Measurements from ENCODE around the gene WDFY4.
A peak's percentile ranks its signal among the peaks of the same experiment; 100 is the strongest.

Gene WDFY4

DNA sequence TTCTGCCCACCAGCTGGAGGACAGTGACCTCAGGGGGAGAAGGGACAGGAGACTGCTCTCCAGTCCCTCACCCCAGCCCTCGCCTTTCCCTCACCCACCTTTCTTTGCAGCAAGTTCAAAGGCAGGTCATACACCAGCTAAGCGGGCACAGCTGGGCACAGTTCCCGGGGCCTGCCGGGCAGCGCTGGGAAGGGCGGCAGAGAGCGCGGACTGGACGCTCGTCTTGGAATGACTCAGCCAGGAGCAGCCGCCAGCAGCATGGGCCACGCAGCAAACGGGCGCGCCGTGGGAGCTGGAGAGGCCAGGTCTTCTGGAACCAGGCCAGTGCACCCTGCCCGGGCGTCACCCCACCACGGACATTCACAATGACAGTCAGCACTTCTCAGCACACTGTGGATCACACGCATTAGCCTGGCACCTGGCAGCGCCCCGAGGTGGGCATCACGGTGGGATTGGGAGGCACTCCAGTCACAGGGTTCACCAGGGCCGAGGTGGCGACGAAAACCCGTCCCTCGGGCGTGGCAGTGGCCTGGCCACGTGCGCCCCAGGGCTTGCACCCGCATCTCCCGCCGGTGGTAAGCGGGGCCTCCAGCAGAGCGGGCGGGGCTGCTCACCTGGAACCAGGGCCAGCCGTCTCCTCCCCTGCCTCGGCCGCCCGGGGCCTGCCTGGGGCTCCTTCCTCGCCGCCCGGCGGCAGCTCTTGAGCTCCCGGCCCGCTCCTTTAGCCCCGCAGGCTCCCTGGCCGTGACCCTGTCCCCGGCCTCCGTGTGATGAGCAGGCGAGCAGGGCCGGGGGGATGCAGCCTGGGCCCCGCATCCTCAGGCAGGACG lies 29.0 kb upstream of the WDFY4 start:
- no peak for DNase-seq

DNA sequence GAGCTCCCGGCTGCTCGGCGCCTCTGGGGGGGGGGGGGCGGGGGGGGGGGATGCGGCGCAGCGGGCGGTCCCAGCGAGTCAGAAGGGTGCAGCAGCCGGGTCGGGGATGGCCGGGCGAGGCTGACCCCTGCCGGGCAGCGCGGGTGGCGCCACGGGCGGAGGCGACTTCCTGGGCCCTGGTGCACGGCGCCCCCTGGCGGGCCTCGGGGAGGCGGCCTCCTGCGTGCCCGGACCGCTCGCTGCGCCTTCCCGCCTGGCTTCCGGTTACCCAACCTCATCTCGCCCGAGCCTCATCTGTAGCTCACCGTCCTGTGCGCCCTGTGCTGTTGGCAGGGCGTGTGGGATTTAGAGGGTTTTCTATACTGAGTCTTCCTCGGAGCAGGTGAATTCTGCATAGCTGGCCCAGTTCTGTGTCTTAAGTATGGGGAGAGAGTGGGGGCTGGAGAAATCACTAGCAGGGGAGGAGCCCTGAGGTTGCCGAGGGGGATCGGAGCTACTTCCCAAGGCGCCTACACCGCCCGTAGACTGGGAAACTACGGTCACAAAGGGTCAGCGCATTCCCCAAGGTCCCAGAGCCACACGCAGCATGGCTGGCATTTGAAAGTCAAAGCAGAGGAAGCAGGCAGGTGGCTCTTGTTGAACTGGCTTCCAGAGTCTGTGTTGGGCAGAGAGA lies 28.3 kb upstream of the WDFY4 start:
- peak; percentile 83 to 88 for DNase-seq

DNA sequence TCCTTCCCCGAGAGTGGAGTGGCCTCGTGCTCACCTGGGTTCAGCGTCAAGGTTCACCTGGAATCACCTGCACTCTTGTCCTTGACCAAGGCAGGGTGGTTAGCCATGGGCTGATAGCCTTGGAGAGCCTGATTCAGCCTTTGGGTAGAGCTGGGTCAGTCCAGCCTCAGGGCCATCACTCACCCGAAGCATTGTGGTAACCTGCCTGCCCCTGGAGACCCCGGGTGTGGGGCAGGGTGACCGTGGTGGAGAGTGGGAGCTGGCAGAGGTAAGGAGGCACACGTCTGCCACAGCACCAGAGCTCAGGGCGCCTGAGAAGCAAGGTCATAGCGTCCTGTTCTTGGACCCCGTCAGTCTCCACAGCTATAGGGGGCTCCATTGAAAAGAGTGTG lies 27.8 kb upstream of the WDFY4 start:
- DNase-seq, result no peak

DNA sequence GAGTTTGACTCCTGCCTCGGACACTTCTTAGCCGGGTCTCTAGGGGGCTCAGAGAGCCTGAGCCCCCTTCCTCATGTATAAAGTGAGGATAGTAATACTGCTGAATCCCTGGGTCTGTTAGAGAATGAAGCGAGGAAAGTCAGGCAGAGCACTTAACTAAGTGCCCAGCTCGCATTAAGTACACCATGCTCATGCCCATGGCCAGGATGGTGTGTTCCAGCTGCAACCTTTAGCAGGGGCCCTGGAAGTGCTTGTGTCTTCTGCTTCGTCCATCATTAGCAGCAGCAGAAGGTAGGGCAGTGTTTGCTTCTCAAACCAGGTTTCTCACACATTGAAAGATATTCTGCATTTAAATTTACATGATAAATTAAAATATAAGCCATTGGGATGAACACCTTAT lies 27.3 kb upstream of the WDFY4 start:
- DNase-seq, result no peak

DNA sequence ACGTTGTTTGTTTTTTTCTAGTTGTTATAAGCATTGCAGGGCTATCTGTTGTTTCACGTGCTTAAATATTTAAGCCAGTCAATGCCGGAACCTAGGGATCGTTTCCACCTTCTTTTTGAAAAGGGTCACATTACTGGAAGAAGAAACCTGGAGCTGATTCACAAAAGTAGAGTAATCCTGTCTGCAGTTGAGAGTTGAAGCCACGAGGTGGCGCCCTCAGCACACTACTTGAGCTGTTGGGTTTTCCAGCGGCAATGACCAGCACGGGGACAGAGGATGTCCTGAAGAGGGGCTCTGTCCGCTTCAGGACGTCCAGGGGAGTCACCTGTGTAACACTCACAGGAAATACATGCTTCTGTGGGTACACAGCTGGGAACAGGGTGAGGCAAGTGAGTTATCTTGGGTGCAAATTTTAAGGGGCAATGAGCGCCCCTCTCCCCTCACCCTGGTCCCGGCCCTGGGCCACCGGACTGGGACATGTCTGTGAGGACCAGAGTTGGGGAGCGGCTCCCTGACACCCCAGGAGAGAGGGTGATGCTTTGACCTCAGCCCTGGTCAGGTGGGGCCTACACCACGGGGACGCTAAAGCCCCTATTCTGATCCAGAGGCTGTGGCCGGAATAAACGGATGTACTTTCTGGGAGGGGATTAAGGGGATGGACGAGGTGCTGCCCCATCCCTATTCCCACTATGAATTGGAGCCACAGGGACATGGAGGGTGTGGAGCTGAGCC lies 26.3 kb upstream of the WDFY4 start:
- peak; percentile 56 to 61 for DNase-seq

DNA sequence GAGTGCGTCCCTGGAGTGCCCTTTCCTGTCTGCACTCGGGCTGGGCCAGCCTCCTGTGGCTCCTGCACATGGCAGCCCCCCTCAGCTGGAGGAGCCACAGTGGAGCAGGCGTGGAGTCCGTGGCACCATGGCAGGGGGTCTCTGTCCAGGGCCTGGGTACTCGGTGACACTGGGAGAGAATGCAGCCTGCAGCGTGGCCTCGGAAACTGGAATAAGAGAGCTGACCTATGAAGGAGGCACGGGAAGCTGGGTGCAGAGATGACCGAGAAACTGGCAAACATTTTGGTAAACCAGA lies 25.8 kb upstream of the WDFY4 start:
- no peak for DNase-seq

DNA sequence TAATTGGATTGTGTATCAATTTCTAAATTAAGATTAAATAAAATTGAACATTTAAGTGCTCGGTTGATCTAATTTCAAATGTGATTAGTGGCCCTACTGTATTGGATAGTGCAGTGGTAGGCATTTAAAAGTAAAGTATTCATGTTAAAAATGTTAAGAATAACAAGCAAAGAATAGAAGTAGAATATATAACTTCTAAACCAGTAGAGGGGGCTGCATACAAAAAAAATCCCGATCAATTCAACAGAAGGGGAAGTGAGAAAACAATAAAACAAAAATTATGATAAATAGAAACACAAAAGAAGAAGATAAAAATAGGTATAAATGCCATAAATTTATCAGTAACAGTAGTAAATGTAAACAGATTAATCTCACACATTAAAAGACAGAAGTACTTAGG lies 24.9 kb upstream of the WDFY4 start:
- DNase-seq, result no peak

DNA sequence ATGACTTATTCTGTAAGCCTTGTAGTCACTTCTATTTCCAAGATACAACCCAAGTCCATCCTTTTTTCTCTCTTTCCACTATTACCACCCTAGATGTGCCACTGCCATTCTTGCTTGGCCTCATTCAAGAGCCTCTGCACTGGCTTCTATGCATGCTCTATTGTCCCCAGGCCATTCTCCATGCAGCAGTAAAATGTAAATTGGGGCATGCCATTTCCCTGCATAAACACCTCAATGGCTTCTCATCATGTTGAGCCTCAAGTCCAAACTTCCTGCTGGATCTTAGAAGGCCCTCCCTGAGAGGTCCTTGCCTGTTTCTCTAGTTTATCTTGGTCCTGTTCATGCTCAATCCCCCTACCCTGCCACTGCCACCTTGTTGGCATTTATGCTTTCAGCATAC lies 23.2 kb upstream of the WDFY4 start:
- no peak for DNase-seq

DNA sequence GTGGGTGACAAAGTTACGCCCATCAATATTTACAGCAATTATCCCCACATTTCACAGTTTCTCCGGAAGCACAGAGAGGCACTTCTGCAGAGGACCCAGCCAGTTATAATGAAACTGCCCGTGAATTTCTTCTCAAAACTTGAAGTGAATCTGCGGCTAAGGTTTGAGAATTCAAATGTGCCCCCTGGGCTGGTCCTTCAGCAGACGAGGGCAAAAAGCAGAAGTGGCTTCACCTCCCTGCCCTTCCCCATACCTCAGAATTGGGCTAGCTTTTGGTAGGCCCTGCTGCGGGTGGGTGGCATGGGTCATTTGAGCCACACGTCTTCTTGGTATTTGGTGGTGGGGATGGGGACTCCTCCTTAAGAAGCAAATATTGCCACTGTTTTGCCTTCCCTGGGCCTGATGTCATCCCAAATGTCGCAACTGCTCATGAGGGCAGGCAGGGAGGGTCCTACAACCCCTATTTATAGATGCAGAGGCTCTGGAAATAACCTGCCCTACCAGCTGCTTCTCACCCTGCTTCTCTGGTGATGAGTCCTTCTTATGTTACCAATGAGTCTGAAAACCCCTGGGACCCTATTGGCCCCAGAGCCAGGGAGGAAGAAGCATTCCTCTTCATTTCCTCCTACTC lies 16.6 kb upstream of the WDFY4 start:
- DNase-seq, result peak; percentile 12 to 73

DNA sequence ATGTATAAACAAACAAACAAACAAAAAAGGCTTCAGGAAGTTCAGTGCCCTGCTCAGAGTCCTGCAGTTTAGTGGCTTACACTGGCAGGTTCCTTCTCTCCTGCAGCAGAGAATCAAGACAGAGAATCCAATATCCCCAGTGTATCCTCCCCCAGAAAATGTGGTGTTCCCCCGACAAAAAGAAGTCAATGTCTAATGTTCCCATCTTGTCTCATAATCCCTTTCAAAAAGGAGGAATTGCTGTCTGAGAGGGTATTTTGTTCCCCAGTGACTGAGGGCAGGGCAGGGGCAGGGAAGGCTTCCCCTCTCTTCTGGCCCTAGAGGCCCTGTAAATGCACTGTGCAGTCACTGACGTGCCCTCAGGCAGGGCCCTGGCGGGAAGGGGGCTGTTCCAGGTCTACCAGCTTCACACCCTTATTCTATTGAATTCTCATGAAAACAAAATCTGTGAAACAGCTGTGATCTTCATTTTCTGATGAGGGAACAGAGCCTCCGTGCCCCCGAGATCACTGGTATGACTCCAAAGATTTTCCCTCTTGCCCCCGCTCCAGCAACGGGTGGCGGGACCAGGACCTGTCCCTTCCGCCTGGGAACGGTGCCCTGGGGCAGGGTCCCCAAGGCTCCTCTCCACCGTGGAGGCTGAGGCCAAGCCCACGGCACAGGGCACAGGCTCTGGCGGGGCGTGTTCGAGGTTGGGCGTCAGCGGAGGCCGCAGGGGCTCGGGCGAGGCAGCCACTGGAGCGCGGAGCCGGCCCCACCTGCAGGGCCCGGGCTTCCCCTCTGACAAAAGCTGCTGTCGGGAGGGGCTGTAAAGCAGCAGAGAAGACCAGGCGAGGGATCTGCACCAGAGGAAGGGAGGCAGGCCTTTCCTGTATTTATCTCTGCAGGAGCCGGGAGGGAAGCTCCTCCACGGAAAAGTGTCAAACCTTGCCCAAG lies 13.4 kb upstream of the WDFY4 start:
- peak in 1 of 2 donors; percentile 82 for DNase-seq

DNA sequence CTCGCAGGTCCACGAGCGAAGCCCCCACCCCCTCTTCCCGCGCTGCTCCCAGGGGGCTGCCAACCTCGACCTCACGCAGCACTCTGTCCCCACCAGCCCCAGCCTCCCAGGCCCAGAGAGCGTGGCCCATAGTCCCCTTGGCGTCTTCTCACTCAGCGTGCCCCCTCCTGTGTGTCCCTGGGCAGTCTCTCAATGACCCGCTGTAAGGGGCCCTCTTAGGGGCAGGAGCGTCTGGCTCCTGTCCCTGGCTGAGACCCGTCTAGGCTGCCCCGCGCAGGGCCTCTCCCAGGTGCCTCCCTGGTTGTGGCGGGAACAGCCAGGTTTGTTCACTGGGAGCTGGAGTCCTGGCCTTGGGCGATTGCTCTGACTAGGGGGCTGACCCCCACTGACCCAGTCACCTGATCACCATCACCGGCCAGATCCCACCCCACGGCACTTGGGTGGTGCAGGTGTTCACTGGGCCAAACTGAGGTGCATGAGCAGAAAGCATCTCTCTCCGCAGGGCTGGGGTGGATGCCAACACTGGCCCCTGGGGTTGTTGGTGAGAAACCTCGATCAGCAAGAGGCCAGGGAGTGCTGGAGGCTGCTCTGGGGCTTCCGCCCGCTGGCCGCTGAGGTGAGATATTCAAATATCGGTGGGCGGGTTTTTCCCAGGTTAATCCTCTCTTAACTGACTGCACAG lies 12.6 kb upstream of the WDFY4 start:
- DNase-seq, result peak in 1 of 2 donors; percentile 62

DNA sequence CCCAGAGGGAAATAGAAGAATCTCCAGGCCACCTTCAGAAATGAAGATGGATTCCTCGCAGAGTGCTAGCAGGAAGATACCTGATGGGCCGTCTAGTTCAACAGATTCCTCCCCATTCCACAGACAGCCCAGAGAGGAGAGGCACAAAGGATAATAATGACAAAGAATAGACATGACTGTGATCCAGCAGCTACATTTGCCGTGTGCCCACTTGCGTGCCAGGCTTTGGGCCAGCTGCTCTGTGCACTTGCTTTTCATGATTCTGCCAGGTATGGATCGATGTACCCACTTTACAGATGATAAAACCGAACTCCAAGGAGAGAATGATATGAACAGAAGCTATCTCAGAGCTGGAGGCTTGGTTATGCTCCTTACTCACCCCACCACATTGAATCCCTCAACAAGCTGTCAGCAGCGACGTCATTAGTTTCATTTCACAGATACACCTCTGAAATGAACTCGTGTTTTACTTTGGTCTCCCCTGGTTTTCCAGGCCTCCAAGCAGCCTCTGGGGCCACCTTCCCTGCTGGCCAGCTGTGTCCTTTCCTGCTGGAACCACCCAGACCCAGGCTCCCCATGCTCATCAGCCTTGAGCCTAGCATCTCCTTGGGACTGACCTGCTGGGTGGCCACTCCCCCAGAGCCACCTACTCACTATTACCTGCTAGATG lies 11.9 kb upstream of the WDFY4 start:
- peak in 1 of 2 donors; percentile 37 for DNase-seq

DNA sequence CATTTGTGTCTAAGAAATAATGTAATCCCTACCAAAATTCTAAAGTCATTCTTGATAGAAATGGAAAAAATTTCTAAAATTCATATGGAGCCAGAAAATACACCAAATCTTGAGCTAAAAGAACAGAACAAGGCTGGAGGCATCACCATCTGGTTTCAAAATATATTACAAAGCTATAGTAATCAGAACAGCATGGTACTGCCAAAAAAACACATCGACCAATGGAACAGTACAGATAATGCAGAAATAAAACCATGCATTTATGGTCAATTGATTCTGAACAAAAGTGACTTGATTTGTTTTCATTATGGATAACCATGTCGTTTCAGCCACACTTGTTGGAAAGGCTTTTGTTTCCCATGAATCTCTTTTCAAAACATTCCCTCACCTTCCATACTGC lies 7.0 kb upstream of the WDFY4 start:
- DNase-seq, result no peak

DNA sequence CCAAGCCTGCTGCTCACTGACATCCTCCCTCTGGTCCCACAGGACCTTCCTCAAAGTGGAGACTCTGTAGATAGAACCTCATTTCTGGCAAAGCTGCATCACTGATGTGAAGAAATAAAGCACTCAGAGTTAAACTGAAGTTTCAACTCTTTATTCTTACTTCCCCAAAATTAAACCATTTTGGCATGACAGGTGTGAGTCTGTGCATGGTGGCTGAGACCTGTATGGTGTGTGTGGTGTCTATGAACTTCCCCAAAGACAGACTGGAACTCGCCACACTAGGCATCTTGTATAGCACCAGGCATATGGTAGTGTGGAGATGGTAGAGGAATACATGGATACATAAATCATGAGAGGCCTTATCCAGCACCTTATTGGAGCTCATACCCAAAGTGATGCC lies 6.6 kb upstream of the WDFY4 start:
- DNase-seq, result no peak

DNA sequence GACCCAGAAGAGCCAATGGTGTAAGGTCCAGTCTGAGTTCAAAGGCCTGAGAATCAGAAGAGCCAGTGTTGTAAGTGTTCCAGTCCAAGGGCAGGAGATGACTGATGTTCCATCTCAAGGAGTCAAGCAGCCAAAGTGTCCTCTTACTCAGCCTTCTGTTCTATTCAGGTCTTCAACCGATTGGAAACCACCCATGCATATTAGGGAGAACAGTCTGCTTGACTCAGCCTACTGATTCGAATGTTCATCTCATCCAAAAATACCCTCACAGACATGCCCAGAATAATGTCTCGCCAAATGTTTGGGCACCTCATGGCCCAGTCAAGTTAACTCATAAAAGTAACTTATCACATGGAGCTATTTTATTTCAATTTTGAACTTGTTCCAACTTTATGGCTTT lies 2.9 kb upstream of the WDFY4 start:
- no peak for DNase-seq

DNA sequence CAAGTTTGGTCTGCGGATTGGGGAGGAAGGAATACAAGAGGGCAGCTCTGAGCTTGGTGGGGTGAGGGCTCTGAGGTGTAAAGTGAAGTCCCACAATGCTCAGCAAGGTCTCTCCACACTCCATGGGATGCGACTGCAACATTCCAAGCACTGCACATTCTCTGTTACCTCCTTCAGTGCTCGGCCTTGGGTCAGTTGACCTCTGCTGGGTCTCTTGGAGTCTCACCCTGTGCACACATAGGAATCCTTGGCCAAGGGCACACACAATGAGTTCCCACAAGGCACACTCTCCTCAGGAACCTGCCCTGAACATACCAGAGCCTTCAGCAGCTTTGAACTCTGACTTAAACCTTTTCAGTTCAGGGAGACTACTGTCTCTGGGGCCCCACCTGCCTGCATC lies 2.4 kb upstream of the WDFY4 start:
- no peak for DNase-seq

DNA sequence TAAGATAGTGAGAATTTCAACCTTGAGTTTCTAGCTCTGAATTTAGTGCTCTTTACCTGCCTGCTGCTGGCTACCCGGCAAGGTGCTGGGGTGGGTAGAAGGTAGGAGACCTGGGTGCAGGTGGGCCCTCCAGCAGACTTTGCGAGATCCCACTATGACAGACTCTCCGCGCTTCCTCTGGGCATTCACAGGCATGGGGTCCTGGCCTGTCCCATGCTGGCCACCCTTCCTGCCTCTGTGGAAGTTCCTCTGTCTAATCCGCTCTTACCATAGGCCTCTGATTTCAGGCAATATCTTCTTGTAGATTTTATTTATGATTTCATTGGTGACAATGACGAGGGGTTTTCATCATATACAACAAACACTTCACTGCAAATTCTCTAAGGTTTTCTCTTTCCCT lies 1.2 kb upstream of the WDFY4 start:
- DNase-seq, result no peak

DNA sequence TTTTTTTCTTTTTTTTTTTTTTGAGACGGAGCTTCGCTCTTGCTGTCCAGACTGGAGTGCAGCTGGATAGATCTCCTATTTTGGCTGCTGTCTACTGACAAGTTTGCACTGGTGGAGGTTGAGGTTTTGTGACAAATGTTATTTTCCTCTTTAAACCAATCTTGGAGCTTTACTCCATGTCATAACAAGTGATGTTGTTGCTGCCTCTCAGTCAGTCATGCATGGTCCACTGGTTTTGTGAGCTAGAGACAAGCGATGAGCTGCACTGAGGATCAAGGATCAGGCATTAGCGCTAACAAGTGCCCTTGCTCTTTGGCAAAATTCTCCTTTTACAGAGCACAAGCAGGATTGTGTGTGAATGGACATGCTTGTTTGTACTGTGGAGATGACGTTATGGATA lies 805 bp upstream of the WDFY4 start:
- no peak for DNase-seq

DNA sequence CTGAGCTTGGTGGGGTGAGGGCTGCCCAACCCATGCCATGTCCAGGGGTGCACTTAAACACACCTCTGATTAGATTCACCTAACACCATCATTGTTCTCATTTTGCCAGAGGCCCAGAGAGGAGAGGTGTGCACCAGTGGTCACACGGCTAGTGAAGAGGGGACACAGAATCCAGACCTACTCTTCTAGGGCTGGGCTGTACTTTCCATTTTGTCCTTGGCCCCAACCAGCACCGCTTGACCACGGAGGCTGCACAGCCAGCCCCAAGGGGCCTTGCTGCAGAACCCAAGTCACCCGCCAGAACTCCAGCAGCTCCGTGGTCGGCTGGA lies 246 bp upstream of the WDFY4 start:
- DNase-seq, result no peak

DNA sequence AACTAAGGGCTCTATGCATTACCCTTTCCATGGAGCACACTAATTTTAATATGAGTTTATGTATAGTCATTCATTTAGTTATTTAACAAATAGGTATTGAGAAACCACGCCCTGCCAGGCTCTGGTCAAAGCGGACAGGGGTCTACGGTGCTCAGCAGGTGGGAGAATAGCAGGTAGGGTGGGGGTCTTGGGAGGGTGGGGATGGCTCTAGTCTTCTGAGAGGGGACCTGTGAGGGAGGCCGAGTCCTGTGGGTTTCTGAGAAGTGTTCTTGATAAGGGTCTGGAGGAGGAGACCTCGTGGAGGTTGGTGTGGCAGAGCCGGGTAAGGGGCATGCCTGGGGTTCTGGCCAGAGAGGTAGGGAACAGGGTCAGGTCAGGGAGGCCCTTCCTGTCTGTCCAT lies 1.1 kb downstream of the WDFY4 start:
- no peak for DNase-seq

All from CD4-positive, alpha-beta T cell treated with Interferon alpha-2 for 1 hour (primary cell).